ENCODE results near the gene LSM4. TPM values are rescaled to one million over a fixed set of nuclear protein-coding genes. Genes with fewer than 3 reads are reported as not detected.

Gene LSM4
- total and polyA plus RNA-seq, 2 of the 13 experiments (the other 11 are each of a cell fraction or from before 2014, with no cell fraction given): 65.8 to 166 TPM

DNA sequence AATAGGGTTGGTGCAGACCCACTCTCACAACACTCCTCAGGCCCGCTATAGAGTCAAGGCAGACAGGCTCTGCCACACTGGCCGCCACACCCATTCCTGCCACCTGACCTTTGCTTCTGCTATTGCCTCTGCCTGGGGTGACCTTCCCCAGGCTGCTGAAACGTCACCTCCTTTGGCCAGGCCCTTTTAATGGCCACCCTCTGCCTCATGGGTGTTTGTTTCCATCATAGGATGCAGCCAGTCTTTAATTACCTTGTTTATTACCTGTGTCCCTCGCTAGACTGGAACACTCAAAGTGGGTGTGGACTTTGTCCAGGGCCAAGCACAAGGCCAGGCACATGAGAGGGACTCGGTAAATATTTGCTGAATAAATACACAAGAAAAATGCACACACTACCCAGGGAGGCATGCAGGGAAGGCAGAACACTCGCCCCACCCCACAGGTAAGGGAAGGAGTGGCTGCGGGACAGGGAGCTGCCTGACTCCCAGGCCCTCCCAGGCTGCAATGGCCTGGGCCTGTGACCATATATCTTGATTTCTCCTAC lies 3.2 kb downstream of the LSM4 start (continued):
- TF ChIP-seq, protein P1, sequence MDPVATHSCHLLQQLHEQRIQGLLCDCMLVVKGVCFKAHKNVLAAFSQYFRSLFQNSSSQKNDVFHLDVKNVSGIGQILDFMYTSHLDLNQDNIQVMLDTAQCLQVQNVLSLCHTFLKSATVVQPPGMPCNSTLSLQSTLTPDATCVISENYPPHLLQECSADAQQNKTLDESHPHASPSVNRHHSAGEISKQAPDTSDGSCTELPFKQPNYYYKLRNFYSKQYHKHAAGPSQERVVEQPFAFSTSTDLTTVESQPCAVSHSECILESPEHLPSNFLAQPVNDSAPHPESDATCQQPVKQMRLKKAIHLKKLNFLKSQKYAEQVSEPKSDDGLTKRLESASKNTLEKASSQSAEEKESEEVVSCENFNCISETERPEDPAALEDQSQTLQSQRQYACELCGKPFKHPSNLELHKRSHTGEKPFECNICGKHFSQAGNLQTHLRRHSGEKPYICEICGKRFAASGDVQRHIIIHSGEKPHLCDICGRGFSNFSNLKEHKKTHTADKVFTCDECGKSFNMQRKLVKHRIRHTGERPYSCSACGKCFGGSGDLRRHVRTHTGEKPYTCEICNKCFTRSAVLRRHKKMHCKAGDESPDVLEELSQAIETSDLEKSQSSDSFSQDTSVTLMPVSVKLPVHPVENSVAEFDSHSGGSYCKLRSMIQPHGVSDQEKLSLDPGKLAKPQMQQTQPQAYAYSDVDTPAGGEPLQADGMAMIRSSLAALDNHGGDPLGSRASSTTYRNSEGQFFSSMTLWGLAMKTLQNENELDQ (CRISPR knock-in tag; IDR thresholded peaks at IDR 0.05; ENCODE audit: borderline replicate concordance): no peak
- no peak for TF ChIP-seq ZNF446 (CRISPR knock-in tag; IDR thresholded peaks at IDR 0.05)
- TF ChIP-seq, protein P2, sequence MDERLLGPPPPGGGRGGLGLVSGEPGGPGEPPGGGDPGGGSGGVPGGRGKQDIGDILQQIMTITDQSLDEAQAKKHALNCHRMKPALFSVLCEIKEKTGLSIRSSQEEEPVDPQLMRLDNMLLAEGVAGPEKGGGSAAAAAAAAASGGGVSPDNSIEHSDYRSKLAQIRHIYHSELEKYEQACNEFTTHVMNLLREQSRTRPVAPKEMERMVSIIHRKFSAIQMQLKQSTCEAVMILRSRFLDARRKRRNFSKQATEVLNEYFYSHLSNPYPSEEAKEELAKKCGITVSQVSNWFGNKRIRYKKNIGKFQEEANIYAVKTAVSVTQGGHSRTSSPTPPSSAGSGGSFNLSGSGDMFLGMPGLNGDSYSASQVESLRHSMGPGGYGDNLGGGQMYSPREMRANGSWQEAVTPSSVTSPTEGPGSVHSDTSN (CRISPR knock-in tag; IDR thresholded peaks at IDR 0.05): no peak
- TF ChIP-seq ARNT2 (CRISPR knock-in tag; IDR thresholded peaks at IDR 0.05; ENCODE audit: low read depth): no peak
- TF ChIP-seq, protein P3, sequence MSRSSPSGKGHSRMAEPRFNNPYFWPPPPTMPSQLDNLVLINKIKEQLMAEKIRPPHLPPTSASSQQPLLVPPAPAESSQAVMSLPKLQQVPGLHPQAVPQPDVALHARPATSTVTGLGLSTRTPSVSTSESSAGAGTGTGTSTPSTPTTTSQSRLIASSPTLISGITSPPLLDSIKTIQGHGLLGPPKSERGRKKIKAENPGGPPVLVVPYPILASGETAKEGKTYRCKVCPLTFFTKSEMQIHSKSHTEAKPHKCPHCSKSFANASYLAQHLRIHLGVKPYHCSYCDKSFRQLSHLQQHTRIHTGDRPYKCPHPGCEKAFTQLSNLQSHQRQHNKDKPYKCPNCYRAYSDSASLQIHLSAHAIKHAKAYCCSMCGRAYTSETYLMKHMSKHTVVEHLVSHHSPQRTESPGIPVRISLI (CRISPR knock-in tag; IDR thresholded peaks at IDR 0.05; ENCODE audit: borderline replicate concordance): no peak
- no peak for TF ChIP-seq MYNN (CRISPR knock-in tag; IDR thresholded peaks at IDR 0.05; ENCODE audit: low read depth)
- TF ChIP-seq MATR3 (CRISPR knock-in tag; IDR thresholded peaks at IDR 0.05): no peak
- peak; percentile 52; the same call in 1 of the 2 replicates for TF ChIP-seq KLF12 (CRISPR knock-in tag; IDR thresholded peaks at IDR 0.05; ENCODE audit: borderline replicate concordance)
- TF ChIP-seq, protein P4, sequence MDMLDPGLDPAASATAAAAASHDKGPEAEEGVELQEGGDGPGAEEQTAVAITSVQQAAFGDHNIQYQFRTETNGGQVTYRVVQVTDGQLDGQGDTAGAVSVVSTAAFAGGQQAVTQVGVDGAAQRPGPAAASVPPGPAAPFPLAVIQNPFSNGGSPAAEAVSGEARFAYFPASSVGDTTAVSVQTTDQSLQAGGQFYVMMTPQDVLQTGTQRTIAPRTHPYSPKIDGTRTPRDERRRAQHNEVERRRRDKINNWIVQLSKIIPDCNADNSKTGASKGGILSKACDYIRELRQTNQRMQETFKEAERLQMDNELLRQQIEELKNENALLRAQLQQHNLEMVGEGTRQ (IDR thresholded peaks at IDR 0.05; ENCODE audit: low read depth, low read length): no peak
- TF ChIP-seq, protein P4 (CRISPR knock-in tag; IDR thresholded peaks at IDR 0.05; ENCODE audit: borderline replicate concordance): no peak; the same call in 1 of the 2 replicates
- TF ChIP-seq, protein P5, sequence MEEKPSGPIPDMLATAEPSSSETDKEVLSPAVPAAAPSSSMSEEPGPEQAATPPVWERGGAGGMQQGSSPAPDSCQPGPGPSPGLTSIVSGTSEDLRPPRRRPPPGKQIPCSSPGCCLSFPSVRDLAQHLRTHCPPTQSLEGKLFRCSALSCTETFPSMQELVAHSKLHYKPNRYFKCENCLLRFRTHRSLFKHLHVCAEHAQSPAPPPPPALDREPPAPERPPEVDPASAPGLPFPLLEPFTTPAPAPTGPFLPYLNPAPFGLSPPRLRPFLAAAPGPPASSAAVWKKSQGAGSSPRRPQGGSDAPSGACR (CRISPR knock-in tag; IDR thresholded peaks at IDR 0.05): peak; percentile 33; the same call in 1 of the 2 replicates
- TF ChIP-seq TOE1 (CRISPR knock-in tag; IDR thresholded peaks at IDR 0.05): 0 out of 2 replicates have a peak, but pooled peaks have one; percentile 35
- peak; percentile 81 for TF ChIP-seq FOXK1 (CRISPR knock-in tag; IDR thresholded peaks at IDR 0.05; ENCODE audit: borderline replicate concordance, low read depth)
- TF ChIP-seq, protein P6, sequence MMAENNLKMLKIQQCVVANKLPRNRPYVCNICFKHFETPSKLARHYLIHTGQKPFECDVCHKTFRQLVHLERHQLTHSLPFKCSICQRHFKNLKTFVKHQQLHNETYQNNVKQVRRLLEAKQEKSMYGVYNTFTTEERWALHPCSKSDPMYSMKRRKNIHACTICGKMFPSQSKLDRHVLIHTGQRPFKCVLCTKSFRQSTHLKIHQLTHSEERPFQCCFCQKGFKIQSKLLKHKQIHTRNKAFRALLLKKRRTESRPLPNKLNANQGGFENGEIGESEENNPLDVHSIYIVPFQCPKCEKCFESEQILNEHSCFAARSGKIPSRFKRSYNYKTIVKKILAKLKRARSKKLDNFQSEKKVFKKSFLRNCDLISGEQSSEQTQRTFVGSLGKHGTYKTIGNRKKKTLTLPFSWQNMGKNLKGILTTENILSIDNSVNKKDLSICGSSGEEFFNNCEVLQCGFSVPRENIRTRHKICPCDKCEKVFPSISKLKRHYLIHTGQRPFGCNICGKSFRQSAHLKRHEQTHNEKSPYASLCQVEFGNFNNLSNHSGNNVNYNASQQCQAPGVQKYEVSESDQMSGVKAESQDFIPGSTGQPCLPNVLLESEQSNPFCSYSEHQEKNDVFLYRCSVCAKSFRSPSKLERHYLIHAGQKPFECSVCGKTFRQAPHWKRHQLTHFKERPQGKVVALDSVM (CRISPR knock-in tag; IDR thresholded peaks at IDR 0.05): no peak; the same call in 1 of the 2 replicates
- TF ChIP-seq ZNF572 (CRISPR knock-in tag; IDR thresholded peaks at IDR 0.05): no peak
- peak; percentile 84 for TF ChIP-seq KDM6A (CRISPR knock-in tag; IDR thresholded peaks at IDR 0.05; ENCODE audit: low read depth)
- TF ChIP-seq, protein P7, sequence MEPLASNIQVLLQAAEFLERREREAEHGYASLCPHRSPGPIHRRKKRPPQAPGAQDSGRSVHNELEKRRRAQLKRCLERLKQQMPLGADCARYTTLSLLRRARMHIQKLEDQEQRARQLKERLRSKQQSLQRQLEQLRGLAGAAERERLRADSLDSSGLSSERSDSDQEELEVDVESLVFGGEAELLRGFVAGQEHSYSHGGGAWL (CRISPR knock-in tag; IDR thresholded peaks at IDR 0.05): no peak
- no peak for TF ChIP-seq ARID2 (CRISPR knock-in tag; IDR thresholded peaks at IDR 0.05; ENCODE audit: borderline replicate concordance)
- TF ChIP-seq CENPT (CRISPR knock-in tag; IDR thresholded peaks at IDR 0.05; ENCODE audit: low read depth): no peak
